HG02885 (cell line): ENCODE data around the gene ZMIZ1.

Experiments used
- ATAC-seq: cut with Tn5 transposase; IDR thresholded peaks from one replicate; pipeline ENCODE4 v1.9.1; 2021; ENCODE audit warnings: mild to moderate bottlenecking; ENCODE audit not compliant: unreplicated experiment, poor library complexity

Gene ZMIZ1

GRCh38 chr10:79162022-79162421, 93.3 kb downstream of the ZMIZ1 start:
- no peak for ATAC-seq

GRCh38 chr10:79162861-79163665, 94.3 kb downstream of the ZMIZ1 start:
- no peak for ATAC-seq

- no peak for ATAC-seq
Measured at GRCh38 chr10:79163666-79163975, 94.9 kb downstream of the ZMIZ1 start.

- ATAC-seq, result no peak
Measured at GRCh38 chr10:79164075-79164474, 95.3 kb downstream of the ZMIZ1 start.

GRCh38 chr10:79165070-79165778, 96.5 kb downstream of the ZMIZ1 start:
- no peak for ATAC-seq

- ATAC-seq, result no peak
Measured at GRCh38 chr10:79166312-79166721, 97.6 kb downstream of the ZMIZ1 start.

GRCh38 chr10:79166741-79167140, 98.0 kb downstream of the ZMIZ1 start:
- no peak for ATAC-seq

- ATAC-seq, result no peak
Measured at GRCh38 chr10:79167537-79167936, 98.8 kb downstream of the ZMIZ1 start.

- ATAC-seq, result no peak
Measured at GRCh38 chr10:79168210-79168609, 99.4 kb downstream of the ZMIZ1 start.

- ATAC-seq, result no peak
Measured at GRCh38 chr10:79170226-79170752, 101.5 kb downstream of the ZMIZ1 start.

- ATAC-seq, result no peak
Measured at GRCh38 chr10:79170993-79171392, 102.2 kb downstream of the ZMIZ1 start.

- ATAC-seq, result no peak
Measured at GRCh38 chr10:79171504-79171903, 102.7 kb downstream of the ZMIZ1 start.

- no peak for ATAC-seq
Measured at GRCh38 chr10:79172881-79173280, 104.1 kb downstream of the ZMIZ1 start.

- no peak for ATAC-seq
Measured at GRCh38 chr10:79173582-79174262, 105.0 kb downstream of the ZMIZ1 start.

- no peak for ATAC-seq
Measured at GRCh38 chr10:79176052-79176501, 107.3 kb downstream of the ZMIZ1 start.

GRCh38 chr10:79176949-79177602, 108.3 kb downstream of the ZMIZ1 start:
- ATAC-seq, result no peak

- no peak for ATAC-seq
Measured at GRCh38 chr10:79178070-79178576, 109.4 kb downstream of the ZMIZ1 start.

- ATAC-seq, result no peak
Measured at GRCh38 chr10:79178614-79179163, 109.9 kb downstream of the ZMIZ1 start.

GRCh38 chr10:79179164-79179956, 110.6 kb downstream of the ZMIZ1 start:
- no peak for ATAC-seq
